ENCODE data around the gene ANAPC16.
"Not testable (repeated sequence)": the region's sequence is repeated elsewhere in the genome, so short reads cannot be mapped to it uniquely, and the experiment has no call there.

Gene ANAPC16

DNA sequence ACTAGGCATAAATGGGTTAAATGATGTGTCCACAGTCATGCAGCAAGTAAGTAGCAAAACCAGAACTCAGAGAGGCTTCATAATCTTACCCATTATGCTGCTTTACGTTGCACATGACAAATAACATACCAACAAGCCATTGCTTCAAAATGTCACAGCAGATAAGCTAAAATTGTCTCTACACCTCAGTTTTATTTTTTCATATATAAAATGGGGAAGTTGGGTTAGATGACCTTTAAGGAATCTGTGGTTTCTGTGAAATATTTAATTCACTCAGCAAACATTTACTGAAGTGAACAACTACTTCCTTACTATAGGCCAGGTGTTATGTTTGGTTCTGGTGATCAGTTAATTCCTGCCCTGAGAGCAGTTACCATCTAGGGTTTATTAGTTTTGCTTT lies 2.5 kb downstream of the ANAPC16 start:
- DNase-seq = no peak

- DNase-seq = peak; percentile 12
Measured at GRCh38 chr10:72218726-72219125, 2.9 kb downstream of the ANAPC16 start.

DNA sequence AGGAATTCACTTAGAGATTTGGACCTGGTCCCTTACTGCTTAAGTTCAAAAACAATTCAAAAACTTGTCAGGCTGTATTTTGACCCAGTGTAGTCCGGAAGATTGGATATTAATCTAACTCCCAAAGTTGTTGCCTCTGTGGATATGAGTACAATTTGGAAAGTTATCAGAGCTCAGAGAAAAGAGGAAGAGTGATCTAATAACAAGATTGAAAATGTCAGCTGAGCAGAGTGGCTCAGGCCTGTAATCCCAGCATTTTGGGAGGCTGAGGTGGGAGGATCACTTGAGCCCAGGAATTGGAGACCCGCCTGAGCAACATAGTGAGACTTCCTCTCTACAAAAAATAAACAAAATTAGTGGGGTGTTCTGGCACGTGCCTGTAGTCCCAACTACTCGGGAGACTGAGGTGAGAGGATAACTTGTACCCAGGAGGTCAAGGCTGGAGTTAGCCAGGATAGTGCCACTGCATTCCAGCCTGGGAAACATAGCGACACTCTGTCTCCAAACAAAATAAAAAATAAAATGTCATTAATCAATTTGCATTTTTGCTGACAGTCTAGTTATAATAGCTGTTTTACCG lies 3.5 kb downstream of the ANAPC16 start:
- DNase-seq = no peak

GRCh38 chr10:72220637-72221036 lies 4.8 kb downstream of the ANAPC16 start:
- no peak for DNase-seq

- DNase-seq = no peak
Measured at GRCh38 chr10:72221278-72221677, 5.5 kb downstream of the ANAPC16 start.

DNA sequence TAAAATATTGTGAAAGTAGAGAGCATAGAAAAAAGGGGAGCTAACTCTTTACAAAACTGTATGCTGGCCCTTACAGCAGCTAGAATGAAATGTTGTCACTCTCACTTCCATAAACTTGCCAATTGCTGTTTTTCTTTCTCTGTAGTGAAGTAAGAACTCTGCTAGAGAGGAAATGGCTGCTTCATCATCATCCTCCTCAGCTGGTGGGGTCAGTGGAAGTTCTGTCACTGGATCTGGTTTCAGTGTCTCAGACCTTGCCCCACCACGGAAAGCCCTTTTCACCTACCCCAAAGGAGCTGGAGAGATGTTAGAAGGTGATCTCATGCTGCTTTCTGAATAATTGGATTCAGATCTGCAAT lies 7.9 kb downstream of the ANAPC16 start:
- no peak for DNase-seq

DNA sequence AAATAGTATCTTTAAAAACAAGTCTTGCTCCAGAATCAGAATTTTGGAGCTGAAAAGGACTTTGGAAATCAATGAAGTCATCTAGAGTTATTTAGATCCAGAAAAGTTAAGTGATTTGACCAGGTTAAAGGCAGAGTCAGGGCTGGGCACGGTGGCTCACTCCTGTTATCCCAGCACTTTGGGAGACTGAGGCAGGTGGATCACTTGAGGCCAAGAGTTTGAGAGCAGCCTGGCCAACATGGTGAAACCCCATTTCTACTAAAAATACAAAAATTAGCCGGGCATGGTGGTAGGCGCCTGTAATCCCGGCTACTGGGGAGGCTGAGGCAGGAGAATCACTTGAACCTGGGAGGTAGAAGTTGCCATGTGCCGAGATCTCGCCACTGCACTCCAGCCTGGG lies 8.4 kb downstream of the ANAPC16 start:
- not testable (repeated sequence) for DNase-seq

DNA sequence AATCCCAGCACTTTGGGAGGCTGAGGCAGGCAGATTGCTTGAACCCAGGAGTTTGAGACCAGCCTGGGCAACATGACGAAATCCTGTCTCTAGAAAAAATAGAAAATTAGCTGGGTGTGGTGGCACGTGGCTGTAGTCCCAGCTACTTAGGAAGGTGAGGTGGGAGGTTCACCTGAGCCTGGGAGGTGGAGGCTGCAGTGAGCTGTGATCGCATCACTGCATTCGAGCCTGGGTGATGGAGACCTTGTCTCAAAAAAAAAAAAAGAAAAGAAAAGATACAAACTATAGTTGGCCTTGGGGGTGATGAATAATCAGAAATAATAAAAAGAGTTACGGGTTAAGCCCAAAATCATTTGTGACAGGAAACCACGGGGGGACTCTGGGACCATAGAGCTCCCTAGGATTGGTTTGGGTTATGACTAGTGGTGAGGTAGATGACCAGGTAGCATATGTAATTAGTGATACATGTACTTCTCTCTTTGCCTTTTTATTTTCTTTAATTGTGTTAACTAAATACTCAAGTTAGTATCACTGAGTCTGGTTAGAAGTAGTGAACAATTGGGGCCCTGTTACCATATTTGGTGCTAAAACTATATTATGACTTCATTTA lies 10.7 kb downstream of the ANAPC16 start:
- DNase-seq = no peak

GRCh38 chr10:72227826-72228225 lies 12.0 kb downstream of the ANAPC16 start:
- no peak for DNase-seq

- no peak for DNase-seq
Measured at GRCh38 chr10:72228318-72228751, 12.5 kb downstream of the ANAPC16 start.

DNA sequence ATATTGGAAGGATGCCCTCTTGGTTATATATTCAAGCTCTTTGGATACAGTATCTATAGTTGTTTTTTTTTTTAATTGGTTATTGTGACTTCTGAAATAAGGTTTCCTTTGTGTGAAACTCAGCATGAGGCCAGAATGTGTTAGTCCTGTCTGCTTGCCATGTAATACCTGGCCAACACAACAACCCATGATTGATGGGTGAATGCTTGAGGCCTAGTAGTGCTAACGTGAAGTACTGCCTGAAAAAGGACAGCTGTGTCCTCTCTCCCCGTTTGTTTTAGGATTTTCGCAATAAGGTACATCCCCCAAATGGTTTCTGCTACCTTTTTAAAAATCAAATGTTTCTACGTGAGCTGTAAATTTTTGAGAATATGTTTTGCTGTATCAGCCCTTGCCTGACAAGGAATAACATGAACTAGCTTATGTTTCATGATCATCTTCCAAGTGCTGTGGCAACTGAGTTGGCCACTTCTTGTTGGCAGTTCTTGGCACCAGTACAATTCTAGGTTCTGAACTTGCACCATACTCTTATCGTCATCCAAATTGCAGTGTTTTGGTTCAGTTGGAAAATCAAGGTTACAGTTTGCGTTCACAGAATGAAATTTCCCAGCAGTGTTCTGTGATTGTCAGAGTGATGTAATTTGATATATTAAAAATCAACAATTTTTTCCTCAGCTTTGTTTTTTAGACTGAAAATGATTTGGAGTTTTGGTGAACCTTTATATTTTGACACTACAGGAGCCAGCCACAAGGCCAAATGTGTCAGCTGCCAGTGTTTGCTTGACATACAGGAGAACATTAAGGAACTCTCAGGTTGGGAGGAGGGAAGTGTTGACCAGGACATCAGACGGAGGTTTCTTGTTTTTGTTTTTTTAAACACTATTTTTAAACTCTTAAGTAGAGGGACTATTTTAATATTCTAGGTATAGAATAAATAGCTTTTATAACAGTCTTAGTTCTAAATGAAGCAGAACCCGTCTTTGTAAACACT lies 13.7 kb downstream of the ANAPC16 start:
- no peak for DNase-seq

DNA sequence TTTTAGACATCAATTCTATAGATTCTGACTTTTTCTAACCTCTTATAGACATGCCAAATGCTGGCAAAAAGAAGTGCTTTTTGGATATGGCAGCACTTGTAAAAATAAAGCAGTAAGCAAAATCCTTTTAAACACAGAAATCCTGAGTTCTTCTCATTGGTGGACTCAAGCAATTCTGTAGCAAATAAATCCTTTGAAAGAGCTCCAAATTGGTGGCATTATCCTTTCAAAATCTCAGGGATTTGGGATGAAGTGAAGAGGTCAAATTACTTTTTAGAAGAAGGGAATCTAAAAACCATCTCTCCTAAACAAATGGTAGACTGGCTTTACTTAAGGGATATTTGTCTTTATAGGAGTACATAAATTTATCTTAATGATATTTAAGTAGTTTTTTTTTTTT lies 17.8 kb downstream of the ANAPC16 start:
- no peak for DNase-seq

DNA sequence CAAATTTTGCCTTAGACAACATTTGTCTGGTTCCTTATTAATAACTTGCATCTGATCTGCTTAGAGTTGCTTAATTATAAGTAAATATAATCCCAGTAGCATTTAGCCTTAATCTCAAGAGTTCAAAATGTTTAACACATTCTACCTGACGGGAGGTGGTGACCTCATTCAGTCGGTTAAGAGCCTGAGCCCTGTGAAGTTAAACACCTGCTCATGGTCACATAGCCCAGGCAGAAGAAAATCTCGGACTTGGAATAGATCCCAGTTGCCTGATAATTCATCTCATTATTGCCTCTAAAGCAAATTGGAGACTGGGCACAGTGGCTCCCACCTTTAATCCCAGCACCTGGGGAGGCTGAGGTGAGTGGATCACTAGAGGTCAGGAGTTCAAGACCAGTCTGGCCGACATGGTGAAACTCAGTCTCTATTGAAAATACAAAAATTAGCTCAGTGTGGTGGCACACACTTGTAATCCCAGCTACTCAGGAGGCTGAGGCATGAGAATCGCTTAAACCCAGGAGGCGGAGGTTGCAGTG lies 18.8 kb downstream of the ANAPC16 start:
- no peak for DNase-seq

GRCh38 chr10:72235544-72236279 lies 19.9 kb downstream of the ANAPC16 start:
- DNase-seq = no peak

DNA sequence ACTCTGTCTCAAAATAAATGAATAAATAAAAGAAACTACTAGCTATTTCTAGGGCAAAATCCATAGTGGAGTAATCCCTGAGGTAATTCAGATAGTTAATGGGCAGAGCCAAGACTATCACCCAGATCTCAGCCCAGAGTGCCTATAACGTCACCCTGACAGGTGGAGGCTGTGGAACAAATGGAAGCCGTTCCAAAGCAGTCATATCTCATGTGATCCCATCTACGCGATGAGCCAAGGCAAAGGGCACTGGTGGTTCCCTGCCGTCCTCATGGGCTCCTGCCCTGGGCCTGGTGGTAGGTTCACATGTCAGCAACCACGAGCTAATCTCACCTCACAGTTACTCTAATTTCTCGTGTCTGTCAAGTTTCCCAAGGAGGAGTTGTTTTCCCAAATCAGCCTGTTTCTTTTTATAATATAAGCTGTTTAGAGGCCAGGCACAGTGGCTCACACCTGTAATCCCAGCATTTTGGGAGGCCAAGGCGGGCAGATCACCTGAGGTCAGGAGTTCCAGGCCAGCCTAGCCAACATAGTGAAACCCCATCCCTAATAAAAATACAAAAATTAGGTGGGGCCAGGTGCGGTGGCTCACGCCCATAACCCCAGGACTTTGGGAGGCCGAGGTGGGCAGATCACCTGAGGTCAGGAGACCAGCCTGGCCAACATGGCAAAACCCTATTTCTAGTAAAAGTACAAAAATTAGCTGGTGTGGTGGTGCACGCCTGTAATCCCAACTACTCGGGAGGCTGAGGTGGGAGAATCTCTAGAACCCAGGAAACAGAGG lies 22.8 kb downstream of the ANAPC16 start:
- no peak for DNase-seq

DNA sequence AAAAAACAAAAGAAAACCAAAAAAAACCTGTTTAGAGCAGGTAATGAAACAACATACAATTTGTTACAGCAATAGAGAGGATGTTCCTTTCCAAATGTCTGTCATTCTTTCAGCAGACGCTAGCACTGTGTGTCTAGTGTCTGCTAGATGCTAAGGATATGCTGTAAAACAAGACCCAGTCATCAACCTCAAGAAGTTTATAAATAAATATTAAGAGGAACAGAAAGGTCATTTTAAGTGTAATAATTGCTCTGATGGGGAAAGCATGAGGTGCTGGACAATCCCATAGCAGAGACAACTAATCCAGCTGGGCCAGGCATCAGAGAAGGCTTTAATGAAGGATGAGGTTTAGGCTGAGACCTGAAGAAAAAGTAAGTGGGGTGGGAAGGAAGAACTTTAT lies 23.6 kb downstream of the ANAPC16 start:
- no peak for DNase-seq

GRCh38 chr10:72240371-72240770 lies 24.6 kb downstream of the ANAPC16 start:
- no peak for DNase-seq

DNA sequence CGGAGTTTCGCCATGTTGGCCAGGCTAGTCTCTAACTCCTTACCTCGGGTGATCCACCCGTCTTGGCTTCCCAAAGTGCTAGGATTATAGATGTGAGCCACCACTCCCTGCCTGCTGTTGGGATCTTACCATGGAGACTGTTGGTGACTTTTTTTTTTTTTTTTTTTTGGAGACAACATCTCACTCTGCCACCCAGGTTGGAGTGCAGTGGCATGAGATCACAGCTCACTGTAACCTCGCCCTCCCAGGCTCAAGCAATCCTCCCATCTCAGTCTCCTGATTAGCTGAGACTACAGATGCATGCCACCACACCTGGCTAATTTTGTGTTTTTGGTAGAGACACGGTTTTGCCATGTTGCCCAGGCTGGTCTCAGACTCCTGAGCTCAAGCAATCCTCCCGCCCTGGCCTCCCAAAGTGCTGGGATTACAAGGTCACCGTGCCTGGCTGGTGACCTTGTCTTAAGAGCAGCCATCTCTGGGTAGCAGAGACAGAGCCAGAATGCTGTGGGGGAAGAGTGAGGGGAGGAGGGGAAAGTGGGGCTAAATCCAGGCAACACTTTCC lies 26.0 kb downstream of the ANAPC16 start:
- no peak for DNase-seq

DNA sequence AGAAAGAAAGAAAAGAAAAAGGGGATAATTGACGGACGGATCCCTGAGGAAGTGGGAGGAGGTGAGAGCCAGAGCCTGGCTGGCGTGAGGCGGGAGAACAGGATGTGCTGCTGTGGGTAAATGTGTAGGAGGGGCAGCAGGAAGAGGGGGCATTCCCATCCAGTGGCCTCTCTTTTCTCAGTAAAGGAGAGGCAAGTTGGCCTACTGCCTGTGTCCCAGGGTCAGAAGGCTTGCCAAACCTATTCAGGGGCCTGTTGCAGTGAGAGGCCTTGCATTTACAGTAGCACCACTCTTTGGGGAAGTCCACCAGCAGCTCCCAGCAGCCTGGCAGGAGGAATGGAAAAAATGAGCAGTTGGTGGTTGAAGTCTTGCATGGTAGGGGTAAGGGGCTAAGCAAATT lies 26.9 kb downstream of the ANAPC16 start:
- no peak for DNase-seq

DNA sequence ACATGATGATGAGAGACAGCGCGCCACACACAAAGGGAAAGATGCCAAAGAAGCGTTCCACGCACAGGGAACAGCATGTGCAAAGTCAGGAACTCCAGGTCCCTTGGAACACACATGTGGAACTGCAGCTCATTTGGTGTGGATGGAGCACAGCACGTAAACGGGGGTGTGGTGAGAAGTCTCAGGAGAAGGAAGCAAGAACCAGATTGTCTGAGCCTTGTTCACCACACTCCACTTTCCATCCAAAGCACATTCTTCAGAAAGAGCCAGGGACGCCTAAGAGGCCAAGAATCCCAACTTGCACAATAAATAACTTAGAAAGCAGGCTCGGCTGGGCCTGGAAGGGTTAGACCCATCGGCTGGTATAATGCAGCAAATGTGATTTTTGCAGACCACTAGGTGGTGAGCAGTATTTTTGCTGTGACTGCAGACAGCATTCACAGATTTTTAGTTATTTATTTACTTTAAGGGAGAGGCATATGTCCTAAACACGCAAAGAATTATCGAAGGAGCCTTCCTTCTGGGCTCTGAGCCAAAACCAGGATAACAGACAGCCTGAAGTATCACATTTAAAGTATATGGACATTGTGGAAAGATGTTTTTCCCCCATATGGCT lies 28.1 kb downstream of the ANAPC16 start:
- no peak for DNase-seq

DNA sequence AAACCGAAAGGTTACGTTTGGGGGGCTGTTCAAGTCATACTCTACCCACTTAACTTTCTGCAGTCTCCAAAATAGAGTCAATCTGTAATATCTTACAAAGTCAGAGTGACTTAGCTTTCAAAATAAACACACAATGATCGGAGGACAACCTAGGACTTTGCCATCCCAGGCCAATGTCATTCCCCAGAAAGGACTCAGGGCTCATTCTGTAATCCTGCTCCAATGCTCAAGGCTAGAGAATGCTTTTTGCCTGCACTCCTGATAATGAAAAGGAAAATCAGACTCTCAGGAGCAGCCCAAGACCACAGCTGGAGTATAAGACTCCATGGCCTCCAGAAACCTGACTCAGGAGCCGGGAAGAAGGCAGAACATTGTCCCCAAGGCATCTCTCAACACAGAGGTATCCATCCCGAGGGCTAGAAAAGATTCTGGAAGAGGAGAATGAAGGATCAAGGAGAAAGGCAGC lies 28.8 kb downstream of the ANAPC16 start:
- no peak for DNase-seq
